ELR (cell line): ENCODE measurements around the gene FAM53B.
"Not testable (repeated sequence)": the region's sequence is repeated elsewhere in the genome, so short reads cannot be mapped to it uniquely, and the experiment has no call there.

Source experiments
- DNase-seq: peaks from one replicate; pipeline ENCODE4 v3.0.0-alpha.2; 2015; ENCODE audit warnings: low read depth

Gene FAM53B

DNA sequence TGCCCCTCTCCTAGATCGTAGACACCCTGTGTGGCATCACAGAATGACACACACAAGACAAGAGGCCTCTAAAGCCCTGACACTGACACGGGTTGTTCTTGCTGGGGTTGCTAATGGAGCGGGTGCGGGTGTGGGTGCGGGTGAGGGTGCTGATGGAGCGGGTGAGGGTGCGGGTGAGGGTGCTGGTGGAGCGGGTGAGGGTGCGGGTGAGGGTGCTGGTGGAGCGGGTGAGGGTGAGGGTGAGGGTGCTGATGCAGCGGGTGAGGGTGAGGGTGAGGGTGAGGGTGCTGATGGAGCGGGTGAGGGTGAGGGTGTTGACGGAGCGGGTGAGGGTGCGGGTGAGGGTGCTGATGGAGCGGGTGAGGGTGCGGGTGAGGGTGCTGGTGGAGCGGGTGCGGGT lies 134.0 kb downstream of the FAM53B start:
- DNase-seq = not testable (repeated sequence)

DNA sequence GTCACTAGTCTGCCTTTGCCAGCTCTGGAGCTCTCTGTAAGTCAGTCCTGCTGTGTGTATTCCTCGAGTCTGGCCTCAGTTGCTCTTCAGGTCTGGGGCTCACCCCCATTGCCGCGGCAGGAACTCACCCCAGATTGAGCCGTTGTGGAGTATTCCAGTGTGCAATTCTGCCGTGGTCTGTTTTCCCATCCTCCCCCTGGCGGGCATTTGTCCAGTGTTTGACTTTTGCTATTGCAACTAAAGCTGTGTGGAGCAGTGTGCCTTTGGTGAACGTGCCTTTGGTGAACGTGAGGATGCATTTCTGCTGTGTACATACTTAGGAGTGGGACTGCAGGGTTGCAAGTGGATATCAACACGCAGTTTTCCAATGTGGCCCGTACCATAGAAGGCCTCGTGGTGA lies 134.5 kb downstream of the FAM53B start:
- DNase-seq = no peak

DNA sequence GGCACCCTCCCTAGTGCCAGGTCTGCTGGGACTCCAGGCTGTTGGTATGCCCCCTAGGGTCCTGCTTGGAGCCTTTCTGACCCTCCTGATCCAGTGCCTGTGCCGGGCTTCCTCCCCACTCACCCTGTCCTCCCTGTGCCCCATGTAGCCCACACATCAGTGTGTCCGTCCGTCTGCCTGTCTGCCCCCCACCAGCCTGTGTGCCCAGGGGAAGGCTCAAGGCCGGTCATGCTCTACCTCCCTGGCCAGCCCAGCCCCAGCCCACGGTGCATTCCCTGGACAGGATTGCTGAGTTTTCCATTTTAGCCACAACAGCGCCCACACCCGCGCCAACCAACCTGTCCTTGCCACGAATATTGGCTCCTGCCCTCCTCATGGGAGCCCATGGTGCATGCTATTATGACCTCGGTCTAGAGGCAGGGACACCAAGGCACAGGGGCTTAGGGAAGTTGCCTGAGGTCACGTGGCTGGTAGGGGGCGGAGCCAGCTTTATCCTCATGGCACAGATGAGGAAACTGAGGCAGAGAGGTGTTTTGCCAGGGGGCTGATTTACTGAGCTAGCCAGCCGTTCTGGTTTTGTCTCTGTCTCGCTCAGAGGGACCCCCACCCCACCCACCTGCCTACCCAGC lies 136.0 kb downstream of the FAM53B start:
- DNase-seq = no peak

DNA sequence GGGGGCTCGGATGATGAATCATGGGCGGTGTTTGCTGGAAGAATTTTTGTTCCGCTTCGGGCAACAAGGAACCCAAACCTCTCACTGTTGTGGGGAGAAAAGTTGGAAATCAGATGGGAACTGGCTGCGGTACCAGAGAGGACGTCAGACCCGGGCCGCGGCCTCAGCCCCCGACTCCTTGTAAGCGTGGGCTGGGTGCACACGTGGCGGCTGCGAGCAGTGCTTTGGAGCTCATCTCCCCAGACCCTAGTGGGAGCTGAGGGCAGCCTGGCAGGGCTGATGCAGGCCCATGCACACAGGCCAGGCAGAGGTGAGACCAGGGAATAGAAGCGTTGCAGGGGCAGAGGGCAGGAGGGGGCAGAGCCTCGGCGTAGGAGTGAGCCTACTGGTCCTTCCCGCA lies 136.5 kb downstream of the FAM53B start:
- no peak for DNase-seq

DNA sequence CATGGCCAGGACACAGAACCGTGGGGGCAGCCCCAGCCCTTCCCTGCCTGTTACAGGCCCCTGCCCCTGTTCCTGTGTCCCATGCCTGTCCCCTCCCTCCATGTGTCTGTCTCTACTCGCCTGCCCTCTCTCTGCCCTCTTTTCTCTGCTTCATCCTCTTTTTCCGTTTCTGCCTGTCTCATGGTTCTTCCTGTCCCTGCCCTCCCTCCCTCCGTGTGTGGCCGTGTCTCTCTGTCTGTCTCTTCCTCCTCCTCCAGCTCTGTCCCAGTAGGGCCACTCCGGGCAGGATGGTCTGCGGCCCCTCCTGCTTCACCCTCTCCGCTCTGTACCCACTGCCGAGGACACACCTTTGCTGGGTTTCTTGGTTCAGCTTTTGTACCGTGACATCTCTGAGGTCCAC lies 137.4 kb downstream of the FAM53B start:
- no peak for DNase-seq

DNA sequence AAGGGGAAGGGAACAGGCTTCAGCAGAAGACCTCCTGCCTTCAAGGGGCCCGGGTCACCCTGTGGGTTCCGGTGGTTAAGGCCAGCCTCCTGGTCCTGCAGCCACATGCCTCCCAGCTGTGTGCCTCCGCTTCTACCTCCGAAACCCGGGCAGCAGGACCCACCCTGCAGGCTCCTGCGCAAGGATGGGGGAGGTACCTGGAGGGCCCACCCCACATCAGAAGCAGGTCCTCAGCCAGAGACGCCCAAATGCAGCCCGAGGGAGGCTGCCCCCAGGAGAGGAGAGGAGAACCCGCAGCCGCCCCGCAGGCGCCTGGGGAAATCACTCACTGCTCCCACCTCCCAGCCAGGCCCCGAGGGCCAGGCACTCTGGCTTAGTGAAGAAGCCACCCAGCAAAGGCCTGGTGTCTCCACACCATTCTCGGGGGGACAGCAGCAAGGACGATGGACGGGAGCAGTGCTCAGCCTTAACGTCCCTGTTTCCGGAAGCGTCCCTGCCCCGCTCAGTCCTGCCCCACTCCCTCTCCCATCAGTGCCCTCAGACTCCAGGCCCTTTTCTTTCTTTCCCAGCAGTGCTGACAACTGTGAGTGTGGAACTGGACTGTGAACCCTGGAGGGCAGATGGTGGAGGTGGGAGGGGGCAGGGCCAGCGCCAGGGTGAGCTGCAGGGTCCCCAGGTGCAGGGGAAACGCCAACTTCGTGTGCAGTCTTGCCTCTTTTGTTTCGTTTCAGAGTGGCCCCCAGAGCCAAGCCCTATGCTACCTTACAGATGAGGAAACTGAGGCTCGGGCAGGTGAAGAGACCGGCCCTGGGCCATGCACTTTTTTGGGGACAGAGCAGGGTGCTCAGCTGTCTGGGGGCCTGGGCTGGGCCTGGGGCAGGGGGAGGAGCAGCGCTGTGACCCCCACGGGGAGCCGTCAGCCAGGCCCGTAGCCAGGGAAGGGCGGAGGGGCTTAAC lies 138.0 kb downstream of the FAM53B start:
- DNase-seq = no peak

DNA sequence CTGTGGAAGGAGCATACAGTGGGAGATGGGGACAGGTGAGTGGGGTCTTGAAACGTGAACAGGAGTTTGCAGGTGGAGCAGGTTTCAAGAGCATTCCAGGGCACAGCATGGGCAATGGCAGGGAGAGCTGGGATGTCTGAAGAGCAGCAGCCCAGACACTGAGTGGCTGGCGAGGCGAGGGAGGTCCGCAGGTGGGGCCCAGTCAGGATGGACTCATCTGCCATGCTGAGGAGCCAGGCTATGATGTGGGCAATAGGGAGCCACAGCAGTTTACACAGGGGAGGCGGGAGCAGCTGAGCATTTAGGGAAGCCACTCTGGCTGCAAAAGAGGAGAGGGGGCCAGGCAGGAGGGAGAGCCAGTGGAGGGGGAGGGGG lies 138.7 kb downstream of the FAM53B start:
- no peak for DNase-seq

DNA sequence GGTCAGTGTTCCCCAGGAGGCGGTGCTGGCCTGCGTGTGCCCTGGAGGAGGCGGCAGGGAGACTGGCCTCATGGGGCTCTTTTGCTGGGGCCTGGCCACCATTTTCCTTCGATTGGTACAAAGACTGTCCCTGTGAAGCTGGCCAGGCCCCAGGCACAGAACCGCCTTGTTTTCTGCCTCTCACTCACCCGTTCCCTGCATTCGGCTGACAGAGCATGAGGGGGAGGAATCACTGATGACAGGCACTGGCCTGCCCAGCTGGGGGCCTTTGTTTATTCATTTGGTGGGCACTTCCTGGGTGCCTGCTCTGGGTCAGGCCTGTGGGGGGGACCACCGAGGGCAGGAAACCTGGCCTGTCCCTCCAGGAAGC lies 139.2 kb downstream of the FAM53B start:
- DNase-seq = no peak

DNA sequence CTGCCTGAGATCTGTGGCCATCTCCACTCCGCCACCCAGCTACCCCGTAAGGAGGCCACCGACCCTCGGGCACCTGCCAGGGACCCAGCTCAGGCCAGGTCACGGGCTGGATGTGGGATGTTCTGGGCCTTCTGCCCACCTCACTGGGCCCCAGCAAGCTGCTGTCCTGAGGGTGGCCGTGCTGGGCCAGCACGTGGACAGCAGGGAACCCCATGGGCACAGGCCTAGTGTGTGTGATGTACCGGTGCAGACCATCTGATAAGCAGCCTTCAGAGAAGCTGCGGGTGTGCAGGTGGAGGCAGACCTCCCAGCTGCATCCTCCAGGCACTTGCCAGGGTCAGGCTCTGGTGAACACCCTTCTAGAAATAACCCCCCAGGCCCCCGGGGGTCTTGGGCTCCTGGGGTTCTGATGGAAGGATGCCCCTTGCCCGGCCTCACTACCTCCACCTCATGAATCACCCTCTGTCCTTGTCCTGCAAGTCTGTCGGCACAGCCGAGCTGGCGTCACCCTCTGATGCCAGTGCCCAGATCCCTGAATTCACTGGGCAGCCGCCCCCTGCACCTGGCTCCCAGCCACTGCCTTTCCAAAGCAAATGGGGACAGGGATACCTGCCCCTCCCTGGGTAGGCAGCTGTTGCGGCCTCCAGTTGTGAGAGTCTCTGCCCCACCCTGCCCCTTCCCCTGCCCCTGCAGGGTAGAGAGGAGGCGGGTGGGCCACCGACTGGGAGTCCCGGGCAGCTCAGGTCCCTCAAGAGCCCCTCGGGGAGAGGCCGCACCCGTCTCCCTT lies 139.8 kb downstream of the FAM53B start:
- DNase-seq = no peak

DNA sequence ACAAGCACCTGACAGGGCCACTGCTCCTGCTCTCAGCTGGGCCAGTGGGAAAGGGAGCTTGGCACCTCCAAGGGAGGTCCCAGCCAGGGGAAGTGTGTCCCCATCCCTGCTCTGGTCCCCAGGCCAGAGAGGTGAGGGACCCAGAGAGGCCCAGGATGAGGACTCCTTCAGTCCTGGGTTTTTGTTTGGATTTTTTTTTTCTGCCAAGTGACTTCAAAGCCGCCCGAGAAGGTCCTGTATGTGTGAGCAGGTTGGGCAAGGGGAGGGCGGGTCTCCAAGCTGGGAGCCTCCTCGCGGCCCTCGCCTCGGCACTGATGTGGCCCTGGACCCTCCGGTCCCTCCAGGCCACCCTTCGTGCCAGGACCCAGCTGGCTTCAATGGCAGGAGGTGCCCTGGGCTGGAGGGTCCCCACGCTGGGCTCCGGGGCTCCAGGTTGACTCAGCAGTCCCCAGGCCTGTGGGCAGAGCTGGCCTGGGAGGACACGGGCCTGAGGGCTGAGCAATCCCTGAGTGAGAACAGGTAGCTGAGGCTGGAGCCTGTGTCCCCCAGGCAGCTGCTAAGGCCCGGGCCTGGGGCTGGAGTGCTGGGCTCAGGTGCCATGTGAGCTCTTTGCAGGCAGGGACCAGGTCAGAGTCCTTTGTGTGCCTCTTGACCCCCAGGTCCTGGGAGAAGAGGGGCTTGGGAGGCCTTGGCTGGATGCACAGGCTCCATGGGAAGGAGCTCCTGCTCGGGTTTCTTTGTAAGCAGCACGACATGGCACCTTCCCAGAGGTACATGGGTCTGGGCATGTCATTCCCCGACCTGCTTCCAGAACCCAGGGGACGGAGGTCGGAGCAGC lies 140.6 kb downstream of the FAM53B start:
- DNase-seq = no peak

DNA sequence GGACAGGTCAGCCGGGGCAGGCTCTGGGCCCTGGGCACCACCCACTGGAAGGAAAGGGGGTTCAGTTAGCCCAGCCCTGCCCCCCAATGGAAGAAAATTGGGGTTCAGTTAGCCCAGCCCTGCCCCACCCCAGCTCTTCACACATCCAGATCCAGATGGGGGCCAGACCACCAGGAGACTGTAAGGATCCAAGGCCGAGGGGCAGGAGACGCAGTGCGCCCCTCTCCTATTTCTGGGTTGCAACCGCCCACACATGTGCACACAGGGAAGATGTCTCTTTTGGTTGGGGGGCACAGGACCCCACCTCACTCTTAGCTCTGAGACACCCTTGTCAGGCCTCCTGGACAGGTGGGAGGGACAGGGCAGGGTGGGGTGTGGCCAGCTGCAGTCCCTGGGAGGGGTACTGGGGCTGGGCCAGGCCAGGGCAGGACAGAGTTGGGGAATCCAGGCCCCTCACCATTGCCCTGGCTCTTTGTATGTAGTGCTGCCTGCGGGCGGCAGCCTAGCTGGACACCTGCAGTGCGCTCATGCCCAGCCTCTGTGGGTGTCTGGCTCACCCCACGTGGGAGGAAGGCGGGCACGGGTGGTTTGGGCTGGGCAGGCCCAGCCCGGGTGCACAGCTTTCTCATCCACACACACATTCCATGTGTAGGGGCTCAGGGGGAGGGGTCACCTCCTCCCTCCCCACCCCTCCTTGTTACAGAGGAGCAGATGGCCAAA lies 141.4 kb downstream of the FAM53B start:
- no peak for DNase-seq

DNA sequence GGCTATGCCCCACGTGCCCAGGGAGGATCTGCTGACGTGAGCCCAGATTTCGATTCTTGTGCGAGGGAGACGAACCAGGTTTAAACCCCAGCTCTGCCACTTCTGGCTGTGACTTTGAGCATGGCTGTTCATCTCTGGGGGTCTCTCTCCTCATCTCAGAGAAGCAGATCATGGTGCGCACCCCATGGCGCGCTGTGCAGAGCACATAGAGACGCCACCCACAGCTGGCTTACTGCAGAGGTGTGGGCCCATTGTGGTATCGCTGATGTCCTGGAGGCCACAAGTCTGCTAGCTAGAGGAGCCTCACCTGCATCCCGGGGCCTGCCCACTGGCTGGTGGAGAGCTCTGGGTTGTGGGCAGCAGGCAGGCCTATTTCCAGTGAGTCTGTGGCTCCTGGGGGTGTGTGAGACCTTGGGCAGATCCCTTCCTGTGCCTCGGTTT lies 142.0 kb downstream of the FAM53B start:
- no peak for DNase-seq

DNA sequence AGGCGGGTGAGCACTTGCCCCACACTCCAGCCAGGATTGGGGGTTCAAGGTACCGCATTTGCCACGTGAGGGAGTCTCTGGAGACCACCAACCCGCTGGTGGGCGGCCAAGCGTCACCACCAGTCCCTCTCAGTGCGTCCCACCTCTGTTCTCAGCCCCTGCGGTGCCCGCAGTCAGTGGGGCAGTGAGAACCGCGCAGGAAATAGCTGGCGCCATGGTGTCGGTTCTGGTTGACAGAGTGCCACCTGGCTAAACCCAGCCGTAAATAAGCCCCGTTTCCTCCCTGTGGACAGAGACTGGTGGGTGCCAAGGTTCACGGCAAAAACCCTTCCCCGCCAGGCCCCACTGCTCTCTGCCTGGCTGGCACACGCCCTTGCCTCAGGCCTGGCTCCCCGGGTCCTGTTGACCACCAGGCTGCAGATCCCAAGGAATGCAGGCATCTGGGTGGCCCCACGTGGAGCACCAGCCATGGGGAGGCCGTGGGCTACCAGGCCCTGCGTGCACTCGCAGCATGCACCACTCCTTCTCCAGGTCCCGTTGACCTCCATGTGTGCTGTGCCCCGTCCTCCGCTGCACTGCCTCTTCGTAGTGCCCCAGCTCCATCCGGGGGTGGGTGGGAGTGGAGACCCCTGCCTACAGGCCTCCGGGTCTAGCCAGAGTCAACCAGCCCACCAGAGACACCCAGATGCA lies 142.6 kb downstream of the FAM53B start:
- no peak for DNase-seq

DNA sequence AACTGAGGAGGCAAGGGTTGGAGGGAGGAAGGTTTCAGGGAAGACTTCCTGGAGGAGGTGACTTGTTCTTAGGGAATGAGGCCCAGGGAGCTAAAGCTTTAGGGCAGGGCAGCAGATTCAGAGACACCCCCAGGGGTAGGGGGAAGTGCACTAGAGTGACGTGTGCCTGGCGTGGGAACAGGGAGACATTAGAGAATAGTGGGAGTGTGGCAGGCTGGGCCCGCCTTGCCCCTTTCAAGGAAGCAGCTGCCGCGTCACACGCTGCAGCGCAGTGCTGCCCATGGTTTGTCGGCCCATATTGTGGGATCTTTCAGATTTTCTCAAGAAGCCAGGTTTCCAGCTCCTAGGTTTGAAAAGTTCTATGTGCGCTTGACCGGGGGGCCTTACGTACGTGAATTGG lies 143.2 kb downstream of the FAM53B start:
- DNase-seq = no peak

DNA sequence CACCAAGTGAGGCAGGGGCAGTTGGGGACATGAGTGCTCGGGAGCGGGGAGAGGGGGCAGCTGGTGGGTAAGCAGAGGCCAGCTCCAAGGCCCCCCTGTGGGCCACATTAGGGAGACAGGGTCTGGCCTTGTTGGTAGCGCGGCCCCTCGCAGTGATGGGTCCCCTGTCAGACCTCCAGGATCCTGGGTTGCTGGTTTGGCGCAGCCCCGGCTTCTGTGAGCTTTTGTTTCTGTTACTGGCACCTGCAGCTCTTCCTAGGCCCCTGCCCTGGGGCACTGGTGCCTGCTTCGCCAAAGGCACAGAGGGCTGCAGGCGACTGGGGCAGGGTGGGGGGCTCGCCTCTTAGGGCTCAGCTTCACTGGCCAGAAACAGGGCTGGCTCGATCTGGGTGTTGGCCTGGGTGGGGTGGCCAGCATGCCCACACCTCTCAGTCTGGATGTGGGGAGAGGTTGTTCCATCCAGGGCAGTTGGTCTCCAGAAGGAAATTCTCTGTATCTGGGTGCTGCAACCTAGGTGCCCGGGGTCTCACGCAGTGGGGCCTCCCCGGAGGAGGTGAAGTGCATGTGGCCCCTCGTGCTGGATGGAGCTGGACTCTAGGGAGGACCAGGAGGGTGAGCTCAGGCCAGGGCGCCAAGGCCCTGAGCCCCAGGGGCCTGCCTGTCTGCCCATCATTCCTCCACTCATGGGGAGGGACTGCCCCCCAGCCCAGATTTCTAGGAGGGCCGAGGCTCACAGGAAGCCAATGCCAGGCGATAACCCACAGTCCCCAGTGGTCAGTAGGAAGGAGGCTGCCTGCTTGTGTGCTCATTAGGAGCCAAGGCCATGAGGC lies 143.9 kb downstream of the FAM53B start:
- DNase-seq = no peak

DNA sequence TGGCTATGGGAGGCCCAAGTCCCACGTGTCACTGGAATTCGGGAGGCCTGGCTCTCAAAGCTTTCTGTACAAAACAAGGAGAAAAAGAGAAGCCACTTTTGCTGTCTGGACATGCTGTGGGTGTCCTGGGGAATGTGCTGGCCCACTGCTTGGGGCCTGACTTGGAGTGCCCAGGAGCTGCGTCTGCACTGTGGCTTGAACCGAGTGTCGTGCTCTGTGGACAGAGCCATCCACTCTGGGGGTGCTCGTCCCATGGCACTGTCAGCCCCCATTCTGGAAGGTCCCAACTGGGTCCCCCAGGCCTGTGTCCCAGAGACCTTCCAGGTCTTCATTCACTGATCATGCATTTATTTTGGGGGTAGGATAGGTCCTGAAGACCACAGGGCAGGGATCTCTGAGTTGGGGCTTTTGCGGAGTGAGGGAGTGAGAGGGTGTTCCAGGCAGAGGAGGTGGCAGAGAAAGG lies 144.6 kb downstream of the FAM53B start:
- no peak for DNase-seq

DNA sequence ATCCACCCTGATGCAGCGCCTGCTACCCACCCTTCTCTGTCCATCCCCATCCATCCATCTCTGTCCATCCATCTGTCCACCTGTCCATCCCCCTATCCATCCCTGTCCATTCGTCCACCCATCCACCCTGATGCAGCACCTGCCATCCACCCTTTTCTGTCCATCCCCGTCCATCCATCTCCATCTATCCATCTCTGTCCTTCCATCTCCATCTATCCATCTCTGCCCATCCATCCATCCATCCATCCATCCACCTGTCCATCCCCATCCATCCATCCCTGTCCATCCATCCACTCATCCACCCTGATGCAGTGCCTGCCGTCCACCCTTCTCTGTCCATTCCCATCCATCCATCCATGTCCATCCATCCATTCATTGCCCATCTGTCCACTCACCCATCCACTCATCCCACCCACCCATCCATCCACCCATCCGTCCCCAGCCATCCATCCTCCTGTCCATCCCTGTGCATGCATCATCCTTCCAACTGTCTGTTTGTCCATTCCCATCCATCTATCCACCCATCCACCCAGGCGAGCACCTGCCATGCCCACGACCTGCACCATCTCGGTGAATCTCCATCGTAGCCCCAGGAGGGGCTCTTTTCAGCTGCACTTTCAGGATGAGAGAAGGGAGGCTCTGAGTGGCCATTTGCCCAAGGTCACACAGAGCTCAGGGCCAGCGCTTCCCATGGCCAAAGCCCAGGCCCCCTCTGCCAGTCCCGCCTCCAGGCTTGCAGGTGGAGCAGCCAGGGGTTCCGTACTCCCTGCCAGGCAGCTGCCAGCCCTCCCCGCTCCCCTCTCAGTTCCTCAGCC lies 145.2 kb downstream of the FAM53B start:
- no peak for DNase-seq

DNA sequence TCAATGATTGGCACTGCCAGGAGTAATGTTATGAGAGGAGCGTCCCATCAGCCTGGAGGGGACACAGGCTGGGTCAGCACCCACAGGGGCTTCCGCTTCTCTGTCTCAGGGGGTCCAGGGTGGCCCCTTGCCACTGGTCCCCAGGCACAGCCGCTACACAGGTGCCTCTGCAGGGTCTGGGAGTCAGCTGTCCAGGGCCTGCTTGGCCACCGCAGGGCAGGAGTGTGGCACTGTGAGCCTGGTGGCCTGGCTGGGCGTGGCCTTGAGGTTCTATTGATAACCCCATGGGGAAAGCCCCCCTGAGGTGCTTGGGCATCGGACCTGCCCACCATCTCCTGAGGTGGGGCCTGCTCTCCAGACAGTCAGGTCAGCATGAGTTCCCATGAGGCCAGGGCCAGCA lies 146.0 kb downstream of the FAM53B start:
- DNase-seq = no peak

DNA sequence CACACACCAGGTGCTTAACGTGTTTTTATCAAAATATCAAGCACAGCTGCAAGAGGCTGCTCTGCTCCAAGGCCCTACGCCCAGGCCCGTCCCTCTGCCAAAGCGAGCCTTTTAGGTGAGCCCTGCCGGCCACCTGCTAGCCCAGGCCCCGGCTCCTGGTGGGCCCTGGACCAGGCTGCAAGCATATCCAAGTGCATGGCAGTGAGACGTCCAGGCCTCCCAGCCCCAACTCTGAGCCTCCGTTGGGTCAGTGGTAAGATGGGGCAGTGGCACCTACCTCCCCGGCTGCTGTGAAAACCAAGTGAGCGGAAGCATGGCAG lies 146.4 kb downstream of the FAM53B start:
- DNase-seq = no peak
